ENCODE data around the gene ERC1. TPM values are rescaled to one million over a fixed set of nuclear protein-coding genes. Genes with fewer than 3 reads are reported as not detected.
"Not testable (repeated sequence)": the region's sequence is repeated elsewhere in the genome, so short reads cannot be mapped to it uniquely, and the experiment has no call there.

ERC1 gene
- total RNA-seq, 2 experiments from 2014 or later, result 40.1 to 49.6 TPM

DNA sequence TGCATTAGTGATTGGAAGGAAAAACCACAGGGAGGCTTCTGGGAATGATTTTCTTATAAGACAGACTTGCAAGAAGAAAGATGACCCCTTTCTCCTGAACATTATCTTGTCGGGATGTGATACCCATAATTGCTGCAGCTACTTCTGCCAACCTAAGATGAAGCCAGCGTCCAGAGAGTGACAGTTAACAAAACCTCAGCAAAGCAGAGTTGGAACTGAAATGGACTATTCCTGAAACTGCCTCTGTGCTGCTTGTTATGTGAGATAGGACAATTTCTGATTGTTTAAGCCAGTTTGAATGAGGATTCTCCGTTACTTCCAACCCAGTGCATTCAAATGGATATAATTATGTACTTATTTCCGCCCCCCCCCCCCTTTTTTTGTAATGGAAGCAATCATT, 204.5 kb downstream of the ERC1 start:
- Mint-ChIP-seq H3K4me1 (ENCODE audit: low read depth) (no peaks in the 10 kb centered on the region), H3K9me3 (no peaks in the 10 kb centered on the region), H3K36me3 (ENCODE audit: low read depth) (peaks cover 89% of the 10 kb centered on the region), H3K27ac (no peak overlapping the region), H3K4me3 (no peak overlapping the region), H3K27me3 (no peaks in the 10 kb centered on the region)
- CTCF ChIA-PET, result no interaction called here
- POLR2A ChIA-PET, result no interaction called here
- no peaks in the 10 kb centered on the region for H3K27me3 ChIP-seq (ENCODE audit: control insufficient read depth in 1 of 2, insufficient read depth in 2 of 2, low read length in 2 of 2)
- DNase-seq, result no peak
- no peaks in the 10 kb centered on the region for H3K4me1 ChIP-seq (ENCODE audit: insufficient read depth, low read length)
- no peak for ATAC-seq (ENCODE audit: poor library complexity)
- no peak overlapping the region for H3K27ac ChIP-seq (ENCODE audit: low read depth in 1 of 2, low read length in 2 of 2)
- H3K9me3 ChIP-seq (ENCODE audit: control insufficient read depth in 1 of 2, insufficient read depth in 1 of 2, low read length in 2 of 2), result peaks cover 7 to 8% of the 10 kb centered on the region in 2 experiments
- TF ChIP-seq, protein P1, sequence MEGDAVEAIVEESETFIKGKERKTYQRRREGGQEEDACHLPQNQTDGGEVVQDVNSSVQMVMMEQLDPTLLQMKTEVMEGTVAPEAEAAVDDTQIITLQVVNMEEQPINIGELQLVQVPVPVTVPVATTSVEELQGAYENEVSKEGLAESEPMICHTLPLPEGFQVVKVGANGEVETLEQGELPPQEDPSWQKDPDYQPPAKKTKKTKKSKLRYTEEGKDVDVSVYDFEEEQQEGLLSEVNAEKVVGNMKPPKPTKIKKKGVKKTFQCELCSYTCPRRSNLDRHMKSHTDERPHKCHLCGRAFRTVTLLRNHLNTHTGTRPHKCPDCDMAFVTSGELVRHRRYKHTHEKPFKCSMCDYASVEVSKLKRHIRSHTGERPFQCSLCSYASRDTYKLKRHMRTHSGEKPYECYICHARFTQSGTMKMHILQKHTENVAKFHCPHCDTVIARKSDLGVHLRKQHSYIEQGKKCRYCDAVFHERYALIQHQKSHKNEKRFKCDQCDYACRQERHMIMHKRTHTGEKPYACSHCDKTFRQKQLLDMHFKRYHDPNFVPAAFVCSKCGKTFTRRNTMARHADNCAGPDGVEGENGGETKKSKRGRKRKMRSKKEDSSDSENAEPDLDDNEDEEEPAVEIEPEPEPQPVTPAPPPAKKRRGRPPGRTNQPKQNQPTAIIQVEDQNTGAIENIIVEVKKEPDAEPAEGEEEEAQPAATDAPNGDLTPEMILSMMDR (IDR thresholded peaks at IDR 0.05), result no peak
- intact Hi-C loops (cut with DNase I, micrococcal nuclease), result no loop called here
- no peak overlapping the region for H3K4me3 ChIP-seq (ENCODE audit: low read length)
- H3K36me3 ChIP-seq (ENCODE audit: insufficient read depth, low read length), result peaks cover 9% of the 10 kb centered on the region

DNA sequence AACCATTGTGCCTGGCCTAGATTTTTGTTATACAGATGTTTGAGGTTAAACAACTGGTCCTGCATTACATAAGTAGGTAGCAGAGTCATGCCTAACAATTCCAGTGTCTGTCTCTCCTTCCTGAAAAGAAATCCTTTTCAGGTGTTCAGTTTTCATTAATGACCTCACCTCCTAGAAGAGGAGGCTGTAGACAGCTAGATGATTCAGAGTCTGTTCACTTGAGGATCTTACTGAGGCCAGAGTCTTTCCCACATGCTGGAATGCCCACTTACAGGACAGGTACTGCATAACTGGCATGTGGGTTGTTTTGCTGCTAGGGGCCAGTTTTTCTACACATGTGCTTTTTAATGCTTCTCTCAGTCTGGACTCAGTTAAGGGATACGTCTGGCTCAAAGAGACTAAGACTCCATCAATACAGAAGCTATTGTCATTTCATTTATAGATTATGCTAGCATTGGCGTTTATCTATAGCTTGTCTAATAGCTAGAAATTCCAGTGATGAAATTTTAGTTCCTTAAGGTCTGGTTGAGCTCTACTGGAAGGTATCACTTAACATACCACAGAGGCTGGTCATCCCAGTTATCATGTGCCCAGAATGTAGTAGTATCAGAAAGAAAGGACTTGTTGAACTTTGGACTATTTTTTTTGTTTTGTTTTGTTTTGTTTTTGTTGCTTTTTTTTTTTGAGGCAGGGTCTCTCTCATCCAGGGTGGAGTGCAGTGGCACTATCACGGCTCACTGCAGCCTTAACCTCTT, 206.4 kb downstream of the ERC1 start:
- Mint-ChIP-seq H3K27ac (no peak overlapping the region), H3K4me3 (no peak overlapping the region), H3K36me3 (ENCODE audit: low read depth) (peaks cover 70% of the 10 kb centered on the region), H3K27me3 (no peaks in the 10 kb centered on the region), H3K9me3 (no peaks in the 10 kb centered on the region), H3K4me1 (ENCODE audit: low read depth) (peaks cover 9% of the 10 kb centered on the region)
- ATAC-seq (ENCODE audit: poor library complexity), result no peak
- Histone ChIP-seq H3K27ac (ENCODE audit: low read depth in 1 of 2, low read length in 2 of 2) (no peak overlapping the region), H3K4me3 (ENCODE audit: low read length) (no peak overlapping the region), H3K9me3 (ENCODE audit: control insufficient read depth in 1 of 2, insufficient read depth in 1 of 2, low read length in 2 of 2) (peaks cover 7 to 8% of the 10 kb centered on the region in 2 experiments), H3K27me3 (ENCODE audit: control insufficient read depth in 1 of 2, insufficient read depth in 2 of 2, low read length in 2 of 2) (no peaks in the 10 kb centered on the region), H3K36me3 (ENCODE audit: insufficient read depth, low read length) (peaks cover 2% of the 10 kb centered on the region), H3K4me1 (ENCODE audit: insufficient read depth, low read length) (no peaks in the 10 kb centered on the region)
- no peak for DNase-seq
- intact Hi-C loops (cut with DNase I, micrococcal nuclease), result no loop called here
- TF ChIP-seq, protein P1 (IDR thresholded peaks at IDR 0.05), result no peak
- CTCF ChIA-PET, result no interaction called here
- POLR2A ChIA-PET, result no interaction called here

DNA sequence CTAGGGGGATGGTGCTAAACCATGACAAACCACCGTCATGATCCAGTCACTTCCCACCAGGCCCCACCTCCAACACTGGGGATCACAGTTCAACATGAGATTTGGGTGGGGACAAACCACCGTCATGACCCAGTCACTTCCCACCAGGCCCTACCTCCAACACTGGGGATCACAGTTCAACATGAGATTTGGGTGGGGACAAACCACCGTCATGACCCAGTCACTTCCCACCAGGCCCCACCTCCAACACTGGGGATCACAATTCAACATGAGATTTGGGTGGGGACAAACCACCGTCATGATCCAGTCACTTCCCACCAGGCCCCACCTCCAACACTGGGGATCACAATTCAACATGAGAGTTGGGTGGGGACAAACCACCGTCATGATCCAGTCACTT, 207.8 kb downstream of the ERC1 start:
- H3K27ac ChIP-seq (ENCODE audit: low read depth in 1 of 2, low read length in 2 of 2); H3K4me1 ChIP-seq (ENCODE audit: insufficient read depth, low read length); intact Hi-C loops (cut with DNase I, micrococcal nuclease); H3K27me3 Mint-ChIP-seq; H3K4me3 Mint-ChIP-seq; H3K27me3 ChIP-seq (ENCODE audit: control insufficient read depth in 1 of 2, insufficient read depth in 2 of 2, low read length in 2 of 2); H3K36me3 ChIP-seq (ENCODE audit: insufficient read depth, low read length); DNase-seq; CTCF ChIA-PET; H3K4me1 Mint-ChIP-seq (ENCODE audit: low read depth); POLR2A ChIA-PET; H3K4me3 ChIP-seq (ENCODE audit: low read length); ATAC-seq (ENCODE audit: poor library complexity); H3K27ac Mint-ChIP-seq; H3K9me3 Mint-ChIP-seq; H3K9me3 ChIP-seq (ENCODE audit: control insufficient read depth in 1 of 2, insufficient read depth in 1 of 2, low read length in 2 of 2): not testable (repeated sequence)
- peaks cover 56% of the 10 kb centered on the region for H3K36me3 Mint-ChIP-seq (ENCODE audit: low read depth)

DNA sequence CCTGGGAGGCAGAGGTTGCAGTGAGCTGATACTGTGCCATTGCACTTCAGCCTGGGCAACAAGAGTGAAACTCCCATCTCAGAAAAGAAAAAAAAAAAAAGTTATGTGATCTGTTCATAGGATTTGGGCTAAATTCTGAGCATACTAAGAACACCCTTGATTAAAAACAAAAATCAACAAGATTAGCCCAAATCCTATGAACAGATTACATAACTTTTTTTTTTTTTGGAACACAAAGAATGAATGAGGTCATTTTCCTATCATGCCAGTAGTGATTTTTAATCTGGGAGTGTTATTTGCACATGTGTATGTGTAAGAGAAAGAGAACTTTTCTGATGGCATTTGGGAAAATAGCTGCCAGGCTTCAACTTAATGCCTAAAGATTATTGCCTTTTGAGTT, 208.7 kb downstream of the ERC1 start:
- no peak overlapping the region for H3K27ac Mint-ChIP-seq
- CTCF ChIA-PET, result interaction anchor here (0.7 kb wide), 1 partner anchor 322 kb away, joined by 3 read pairs; no protein-coding TSS in a partner anchor
- H3K9me3 Mint-ChIP-seq, result no peaks in the 10 kb centered on the region
- peaks cover 49% of the 10 kb centered on the region for H3K36me3 Mint-ChIP-seq (ENCODE audit: low read depth)
- ATAC-seq (ENCODE audit: poor library complexity), result no peak
- DNase-seq, result no peak
- no peak overlapping the region for H3K4me3 Mint-ChIP-seq
- H3K27ac ChIP-seq (ENCODE audit: low read depth in 1 of 2, low read length in 2 of 2), result no peak overlapping the region
- no peaks in the 10 kb centered on the region for H3K4me1 ChIP-seq (ENCODE audit: insufficient read depth, low read length)
- POLR2A ChIA-PET, result no interaction called here
- no peaks in the 10 kb centered on the region for H3K27me3 ChIP-seq (ENCODE audit: control insufficient read depth in 1 of 2, insufficient read depth in 2 of 2, low read length in 2 of 2)
- intact Hi-C loops (cut with DNase I, micrococcal nuclease), result loop anchor here (10.0 kb wide), 2 partner anchors 85 to 405 kb away; no protein-coding TSS in a partner anchor
- no peak overlapping the region for H3K4me3 ChIP-seq (ENCODE audit: low read length)
- peaks cover 2% of the 10 kb centered on the region for H3K36me3 ChIP-seq (ENCODE audit: insufficient read depth, low read length)
- TF ChIP-seq, protein P1 (IDR thresholded peaks at IDR 0.05), result no peak
- H3K27me3 Mint-ChIP-seq, result no peaks in the 10 kb centered on the region
- peaks cover 7 to 8% of the 10 kb centered on the region in 2 experiments for H3K9me3 ChIP-seq (ENCODE audit: control insufficient read depth in 1 of 2, insufficient read depth in 1 of 2, low read length in 2 of 2)
- peaks cover 9% of the 10 kb centered on the region for H3K4me1 Mint-ChIP-seq (ENCODE audit: low read depth)
